GM23338 (cell line): ENCODE measurements around the gene ABCC1.

Experiments
- CREB1 ChIP-seq: fragments of 250-450 bp; sonication (Bioruptor Pico); IDR thresholded peaks from 2 replicates; pipeline ENCODE4 v1.5.0; 2020; ENCODE audit warnings: low read depth, mild to moderate bottlenecking, moderate library complexity
- EZH2 ChIP-seq: fragments of 200-600 bp; sonication (generic); IDR thresholded peaks from one replicate; pipeline ENCODE4 v1.8.0; 2017; ENCODE audit warnings: antibody characterized with exemption, mild to moderate bottlenecking, low read depth; ENCODE audit not compliant: unreplicated experiment
- EZH2phosphoT487 ChIP-seq: fragments of 200-600 bp; sonication (generic); IDR thresholded peaks from one replicate; pipeline ENCODE4 v1.8.1; 2018; ENCODE audit warnings: antibody characterized with exemption; ENCODE audit not compliant: unreplicated experiment
- JUNB ChIP-seq: IDR thresholded peaks from one replicate; pipeline ENCODE4 v1.6.1; 2016; ENCODE audit warnings: antibody characterized with exemption; ENCODE audit not compliant: unreplicated experiment
- NANOG ChIP-seq: IDR thresholded peaks from 2 replicates; pipeline ENCODE4 v1.6.1; 2016; ENCODE audit warnings: antibody characterized with exemption, borderline replicate concordance
- POLR2AphosphoS5 ChIP-seq: IDR thresholded peaks from 2 replicates; pipeline ENCODE4 v1.6.1; 2016; ENCODE audit warnings: antibody characterized with exemption, low read depth
- ZNF114 ChIP-seq: fragments of 250-450 bp; sonication (Bioruptor Pico); IDR thresholded peaks from 2 replicates; pipeline ENCODE4 v1.5.0; 2020; ENCODE audit warnings: mild to moderate bottlenecking, moderate library complexity
- TF ChIP-seq, protein P1 (sequence below), 2 experiments: fragments of 200-600 bp in 1 of 2; sonication (generic) in 1 of 2; conservative IDR thresholded peaks; 2 replicates each; pipeline versions ENCODE4 v1.5.1 to v1.6.1; 2016 to 2017; ENCODE audit warnings: antibody characterized with exemption in 2 of 2, low read depth in 2 of 2, mild to moderate bottlenecking in 2 of 2, moderate library complexity in 1 of 2
- TF ChIP-seq, protein P2 (sequence below): IDR thresholded peaks from one replicate; pipeline ENCODE4 v1.6.1; 2018; ENCODE audit warnings: antibody characterized with exemption; ENCODE audit not compliant: unreplicated experiment

DNA sequence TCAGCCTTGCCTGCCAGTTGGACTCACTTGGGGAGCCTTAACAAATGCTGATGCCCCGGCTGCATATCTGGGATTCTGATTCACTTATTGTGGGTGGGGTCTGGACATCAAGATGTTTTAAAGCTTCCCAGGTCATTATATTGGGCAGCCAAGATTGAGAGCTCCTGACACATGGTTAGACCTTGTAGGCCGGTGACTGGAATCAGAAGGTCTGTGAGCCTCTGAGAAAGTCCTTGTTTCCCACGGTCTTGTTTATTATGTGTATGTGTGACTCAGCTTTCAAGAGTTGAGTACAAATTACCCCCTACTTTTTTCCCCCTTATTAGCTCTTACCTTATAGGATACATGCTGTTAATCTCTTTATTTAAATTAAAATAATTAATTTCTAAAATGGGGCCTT, 103.5 kb downstream of the ABCC1 start:
- TF ChIP-seq, protein P1, sequence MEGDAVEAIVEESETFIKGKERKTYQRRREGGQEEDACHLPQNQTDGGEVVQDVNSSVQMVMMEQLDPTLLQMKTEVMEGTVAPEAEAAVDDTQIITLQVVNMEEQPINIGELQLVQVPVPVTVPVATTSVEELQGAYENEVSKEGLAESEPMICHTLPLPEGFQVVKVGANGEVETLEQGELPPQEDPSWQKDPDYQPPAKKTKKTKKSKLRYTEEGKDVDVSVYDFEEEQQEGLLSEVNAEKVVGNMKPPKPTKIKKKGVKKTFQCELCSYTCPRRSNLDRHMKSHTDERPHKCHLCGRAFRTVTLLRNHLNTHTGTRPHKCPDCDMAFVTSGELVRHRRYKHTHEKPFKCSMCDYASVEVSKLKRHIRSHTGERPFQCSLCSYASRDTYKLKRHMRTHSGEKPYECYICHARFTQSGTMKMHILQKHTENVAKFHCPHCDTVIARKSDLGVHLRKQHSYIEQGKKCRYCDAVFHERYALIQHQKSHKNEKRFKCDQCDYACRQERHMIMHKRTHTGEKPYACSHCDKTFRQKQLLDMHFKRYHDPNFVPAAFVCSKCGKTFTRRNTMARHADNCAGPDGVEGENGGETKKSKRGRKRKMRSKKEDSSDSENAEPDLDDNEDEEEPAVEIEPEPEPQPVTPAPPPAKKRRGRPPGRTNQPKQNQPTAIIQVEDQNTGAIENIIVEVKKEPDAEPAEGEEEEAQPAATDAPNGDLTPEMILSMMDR (conservative IDR thresholded peaks at IDR 0.05; ENCODE audit: low read depth in 2 of 2), result no peak
- TF ChIP-seq EZH2, result no peak
- TF ChIP-seq, protein P2, sequence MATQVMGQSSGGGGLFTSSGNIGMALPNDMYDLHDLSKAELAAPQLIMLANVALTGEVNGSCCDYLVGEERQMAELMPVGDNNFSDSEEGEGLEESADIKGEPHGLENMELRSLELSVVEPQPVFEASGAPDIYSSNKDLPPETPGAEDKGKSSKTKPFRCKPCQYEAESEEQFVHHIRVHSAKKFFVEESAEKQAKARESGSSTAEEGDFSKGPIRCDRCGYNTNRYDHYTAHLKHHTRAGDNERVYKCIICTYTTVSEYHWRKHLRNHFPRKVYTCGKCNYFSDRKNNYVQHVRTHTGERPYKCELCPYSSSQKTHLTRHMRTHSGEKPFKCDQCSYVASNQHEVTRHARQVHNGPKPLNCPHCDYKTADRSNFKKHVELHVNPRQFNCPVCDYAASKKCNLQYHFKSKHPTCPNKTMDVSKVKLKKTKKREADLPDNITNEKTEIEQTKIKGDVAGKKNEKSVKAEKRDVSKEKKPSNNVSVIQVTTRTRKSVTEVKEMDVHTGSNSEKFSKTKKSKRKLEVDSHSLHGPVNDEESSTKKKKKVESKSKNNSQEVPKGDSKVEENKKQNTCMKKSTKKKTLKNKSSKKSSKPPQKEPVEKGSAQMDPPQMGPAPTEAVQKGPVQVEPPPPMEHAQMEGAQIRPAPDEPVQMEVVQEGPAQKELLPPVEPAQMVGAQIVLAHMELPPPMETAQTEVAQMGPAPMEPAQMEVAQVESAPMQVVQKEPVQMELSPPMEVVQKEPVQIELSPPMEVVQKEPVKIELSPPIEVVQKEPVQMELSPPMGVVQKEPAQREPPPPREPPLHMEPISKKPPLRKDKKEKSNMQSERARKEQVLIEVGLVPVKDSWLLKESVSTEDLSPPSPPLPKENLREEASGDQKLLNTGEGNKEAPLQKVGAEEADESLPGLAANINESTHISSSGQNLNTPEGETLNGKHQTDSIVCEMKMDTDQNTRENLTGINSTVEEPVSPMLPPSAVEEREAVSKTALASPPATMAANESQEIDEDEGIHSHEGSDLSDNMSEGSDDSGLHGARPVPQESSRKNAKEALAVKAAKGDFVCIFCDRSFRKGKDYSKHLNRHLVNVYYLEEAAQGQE, result no peak
- no peak for TF ChIP-seq JUNB
- TF ChIP-seq POLR2AphosphoS5, result no peak
- TF ChIP-seq CREB1 (CRISPR knock-in tag), result no peak
- no peak for TF ChIP-seq ZNF114 (CRISPR knock-in tag)
- TF ChIP-seq EZH2phosphoT487, result no peak
- TF ChIP-seq NANOG, result no peak
